HEK293 (cell line): ENCODE data around the gene RHBDD2.
"Not testable (repeated sequence)": the region's sequence is repeated elsewhere in the genome, so short reads cannot be mapped to it uniquely, and the experiment has no call there.

Experiments used
- CTCF ChIA-PET: fragments of 350-600 bp; formaldehyde crosslinking; extraction: SDS; loops from one replicate; lab custom pipeline; 2021; ENCODE audit warnings: antibody characterized with exemption; lab: Yijun Ruan, JAX
- POLR2A ChIA-PET: fragments of 300-600 bp; formaldehyde crosslinking; extraction: SDS; loops from one replicate; lab custom pipeline; 2020; ENCODE audit warnings: antibody characterized with exemption, inconsistent platforms; lab: Yijun Ruan, JAX
- H3K27ac ChIP-seq: fragments of 200-500 bp; sonication (Bioruptor generic); 2 replicates; pipeline ENCODE4 v1.5.1; 2014; ENCODE audit warnings: low read depth, low read length, control low read depth, inconsistent platforms; ENCODE audit errors: extremely low read depth
- H3K36me3 ChIP-seq, 2 experiments: fragments of 200-500 bp in 1 of 2; sonication (Bioruptor generic) in 1 of 2; 1 replicate in 1 of 2; 2 replicates in 1 of 2; pipeline ENCODE4 v1.5.1; 2014 to 2017; ENCODE audit warnings: inconsistent platforms in 2 of 2, low read length in 2 of 2; ENCODE audit not compliant: control insufficient read depth in 2 of 2, insufficient read depth in 1 of 2
- H3K4me1 ChIP-seq: fragments of 200-500 bp; sonication (Bioruptor generic); 2 replicates; pipeline ENCODE4 v1.5.1; 2014; ENCODE audit warnings: mild to moderate bottlenecking, low read length, inconsistent platforms; ENCODE audit not compliant: control insufficient read depth, insufficient read depth
- H3K4me3 ChIP-seq: 2 replicates; pipeline ENCODE4 v1.5.1; 2011; ENCODE audit warnings: low read depth, mild to moderate bottlenecking, control low read depth, low read length, moderate library complexity
- H3K9me3 ChIP-seq: fragments of 200-500 bp; sonication (Bioruptor generic); 2 replicates; pipeline ENCODE4 v1.5.1; 2014; ENCODE audit warnings: low read depth, low read length, inconsistent platforms; ENCODE audit not compliant: control insufficient read depth, insufficient read depth
- HOXC10 ChIP-seq: sonication (generic); formaldehyde crosslinking; IDR thresholded peaks from 2 replicates; pipeline ENCODE4 v1.8.1; 2023; ENCODE audit warnings: mild to moderate bottlenecking, missing genetic modification reagents
- ZBTB20 ChIP-seq: fragments of 450-650 bp; formaldehyde crosslinking; IDR thresholded peaks from 2 replicates; pipeline ENCODE4 v1.5.1; 2016; ENCODE audit warnings: missing biosample characterization, missing genetic modification characterization
- ZNF138 ChIP-seq: fragments of 450-650 bp; formaldehyde crosslinking; IDR thresholded peaks from 2 replicates; pipeline ENCODE4 v1.5.1; 2016; ENCODE audit warnings: missing biosample characterization, missing genetic modification characterization, borderline replicate concordance
- ZNF175 ChIP-seq: fragments of 450-650 bp; formaldehyde crosslinking; IDR thresholded peaks from 2 replicates; pipeline ENCODE4 v1.5.1; 2016; ENCODE audit warnings: missing biosample characterization, missing genetic modification characterization
- ZNF211 ChIP-seq: fragments of 450-650 bp; formaldehyde crosslinking; IDR thresholded peaks from 2 replicates; pipeline ENCODE4 v1.5.1; 2016; ENCODE audit warnings: low read depth, missing biosample characterization, missing genetic modification characterization
- ZNF23 ChIP-seq: fragments of 450-650 bp; formaldehyde crosslinking; IDR thresholded peaks from 2 replicates; pipeline ENCODE4 v1.5.1; 2016; ENCODE audit warnings: missing biosample characterization, missing genetic modification characterization, borderline replicate concordance
- ZNF416 ChIP-seq: fragments of 450-650 bp; formaldehyde crosslinking; IDR thresholded peaks from 2 replicates; pipeline ENCODE4 v1.5.1; 2016; ENCODE audit warnings: missing biosample characterization, missing genetic modification characterization
- ZNF629 ChIP-seq: fragments of 450-650 bp; formaldehyde crosslinking; IDR thresholded peaks from 2 replicates; pipeline ENCODE4 v1.5.1; 2017; ENCODE audit warnings: missing biosample characterization, missing genetic modification characterization
- ZNF664 ChIP-seq: fragments of 450-650 bp; formaldehyde crosslinking; IDR thresholded peaks from 2 replicates; pipeline ENCODE4 v1.5.1; 2016; ENCODE audit warnings: missing biosample characterization, missing genetic modification characterization
- ZNF670 ChIP-seq: fragments of 450-650 bp; formaldehyde crosslinking; IDR thresholded peaks from 2 replicates; pipeline ENCODE4 v1.5.1; 2016; ENCODE audit warnings: missing biosample characterization, missing genetic modification characterization, low read depth
- ZNF785 ChIP-seq: fragments of 450-650 bp; formaldehyde crosslinking; IDR thresholded peaks from 2 replicates; pipeline ENCODE4 v1.5.1; 2016; ENCODE audit warnings: missing biosample characterization, missing genetic modification characterization
- TF ChIP-seq, protein P1 (sequence below): fragments of 450-650 bp; formaldehyde crosslinking; IDR thresholded peaks from 2 replicates; pipeline ENCODE4 v1.5.1; 2016; ENCODE audit warnings: missing biosample characterization, missing genetic modification characterization
- TF ChIP-seq, protein P2 (sequence below): fragments of 450-650 bp; formaldehyde crosslinking; IDR thresholded peaks from 2 replicates; pipeline ENCODE4; 2016; ENCODE audit warnings: missing biosample characterization, missing genetic modification characterization
- TF ChIP-seq, protein P3 (sequence below): IDR thresholded peaks from 2 replicates; pipeline ENCODE4 v1.6.1; 2011; ENCODE audit warnings: mild to moderate bottlenecking, low read depth, low read length, borderline replicate concordance
- TF ChIP-seq, protein P4 (sequence below): fragments of 450-650 bp; formaldehyde crosslinking; IDR thresholded peaks from 2 replicates; pipeline ENCODE4 v1.5.1; 2016; ENCODE audit warnings: missing biosample characterization, missing genetic modification characterization

The RHBDD2 gene

DNA sequence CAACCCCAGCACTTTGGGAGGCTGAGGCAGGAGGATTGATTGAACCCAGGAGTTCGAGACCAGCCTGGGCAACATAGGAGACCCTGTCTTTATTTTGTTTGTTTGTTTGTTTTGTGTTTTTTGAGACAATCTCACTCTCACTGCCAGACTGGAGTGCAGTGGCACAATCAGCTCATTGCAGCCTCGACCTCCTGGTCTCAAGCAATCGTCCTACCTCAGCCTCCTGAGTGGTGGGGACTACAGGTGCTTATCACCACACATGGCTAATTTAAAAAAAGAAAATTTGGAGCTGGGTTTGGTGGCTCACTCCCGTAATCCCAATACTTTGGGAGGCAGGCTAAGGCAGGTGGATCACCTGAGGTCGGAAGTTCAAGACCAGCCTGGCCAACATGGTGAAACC is 34.7 kb upstream of the RHBDD2 start:
- TF ChIP-seq ZBTB20 (tag by site-specific recombination) = no peak
- no peak for TF ChIP-seq HOXC10 (CRISPR knock-in tag)
- TF ChIP-seq ZNF416 (tag by site-specific recombination) = no peak
- TF ChIP-seq ZNF629 (tag by site-specific recombination) = no peak
- no peak for TF ChIP-seq ZNF23
- no peak for TF ChIP-seq ZNF138 (tag by site-specific recombination)
- no peak for TF ChIP-seq ZNF670 (tag by site-specific recombination)
- TF ChIP-seq ZNF211 = no peak
- TF ChIP-seq ZNF175 (tag by site-specific recombination) = no peak
- TF ChIP-seq, protein P1, sequence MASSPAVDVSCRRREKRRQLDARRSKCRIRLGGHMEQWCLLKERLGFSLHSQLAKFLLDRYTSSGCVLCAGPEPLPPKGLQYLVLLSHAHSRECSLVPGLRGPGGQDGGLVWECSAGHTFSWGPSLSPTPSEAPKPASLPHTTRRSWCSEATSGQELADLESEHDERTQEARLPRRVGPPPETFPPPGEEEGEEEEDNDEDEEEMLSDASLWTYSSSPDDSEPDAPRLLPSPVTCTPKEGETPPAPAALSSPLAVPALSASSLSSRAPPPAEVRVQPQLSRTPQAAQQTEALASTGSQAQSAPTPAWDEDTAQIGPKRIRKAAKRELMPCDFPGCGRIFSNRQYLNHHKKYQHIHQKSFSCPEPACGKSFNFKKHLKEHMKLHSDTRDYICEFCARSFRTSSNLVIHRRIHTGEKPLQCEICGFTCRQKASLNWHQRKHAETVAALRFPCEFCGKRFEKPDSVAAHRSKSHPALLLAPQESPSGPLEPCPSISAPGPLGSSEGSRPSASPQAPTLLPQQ (tag by site-specific recombination) = no peak
- TF ChIP-seq, protein P2, sequence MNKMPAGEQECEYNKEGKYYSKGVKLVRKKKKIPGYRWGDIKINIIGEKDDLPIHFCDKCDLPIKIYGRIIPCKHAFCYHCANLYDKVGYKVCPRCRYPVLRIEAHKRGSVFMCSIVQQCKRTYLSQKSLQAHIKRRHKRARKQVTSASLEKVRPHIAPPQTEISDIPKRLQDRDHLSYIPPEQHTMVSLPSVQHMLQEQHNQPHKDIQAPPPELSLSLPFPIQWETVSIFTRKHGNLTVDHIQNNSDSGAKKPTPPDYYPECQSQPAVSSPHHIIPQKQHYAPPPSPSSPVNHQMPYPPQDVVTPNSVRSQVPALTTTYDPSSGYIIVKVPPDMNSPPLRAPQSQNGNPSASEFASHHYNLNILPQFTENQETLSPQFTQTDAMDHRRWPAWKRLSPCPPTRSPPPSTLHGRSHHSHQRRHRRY (tag by site-specific recombination) = no peak
- TF ChIP-seq, protein P3, sequence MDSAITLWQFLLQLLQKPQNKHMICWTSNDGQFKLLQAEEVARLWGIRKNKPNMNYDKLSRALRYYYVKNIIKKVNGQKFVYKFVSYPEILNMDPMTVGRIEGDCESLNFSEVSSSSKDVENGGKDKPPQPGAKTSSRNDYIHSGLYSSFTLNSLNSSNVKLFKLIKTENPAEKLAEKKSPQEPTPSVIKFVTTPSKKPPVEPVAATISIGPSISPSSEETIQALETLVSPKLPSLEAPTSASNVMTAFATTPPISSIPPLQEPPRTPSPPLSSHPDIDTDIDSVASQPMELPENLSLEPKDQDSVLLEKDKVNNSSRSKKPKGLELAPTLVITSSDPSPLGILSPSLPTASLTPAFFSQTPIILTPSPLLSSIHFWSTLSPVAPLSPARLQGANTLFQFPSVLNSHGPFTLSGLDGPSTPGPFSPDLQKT = no peak
- TF ChIP-seq ZNF664 = no peak
- ChIA-PET CTCF (no interaction called here), POLR2A (no interaction called here)
- Histone ChIP-seq H3K36me3 (no peaks in the 10 kb centered on the region), H3K9me3 (no peaks in the 10 kb centered on the region), H3K4me3 (no peak overlapping the region), H3K4me1 (no peaks in the 10 kb centered on the region), H3K27ac (no peak overlapping the region)

DNA sequence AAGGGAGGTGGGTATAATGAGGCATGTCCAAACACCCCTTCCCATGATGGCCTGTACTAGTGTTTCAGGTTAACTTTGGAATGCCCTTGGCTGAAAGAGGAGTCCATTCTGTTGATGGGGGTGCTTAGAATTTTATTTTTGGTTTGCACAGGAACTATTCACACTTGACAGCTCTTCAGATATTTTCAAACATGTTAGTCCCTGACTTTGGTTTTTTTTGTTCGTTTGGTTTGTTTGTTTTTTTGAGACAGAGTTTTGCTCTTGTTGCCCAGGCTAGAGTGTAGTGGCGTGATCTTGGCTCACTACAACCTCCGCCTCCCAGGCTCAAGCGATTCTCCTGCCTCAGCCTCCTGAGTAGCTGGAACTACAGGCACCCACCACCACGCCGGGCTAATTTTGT is 33.7 kb upstream of the RHBDD2 start:
- POLR2A ChIA-PET, H3K4me1 ChIP-seq, H3K9me3 ChIP-seq, CTCF ChIA-PET, H3K4me3 ChIP-seq, H3K27ac ChIP-seq, H3K36me3 ChIP-seq: not testable (repeated sequence)
- TF ChIP-seq, protein P4, sequence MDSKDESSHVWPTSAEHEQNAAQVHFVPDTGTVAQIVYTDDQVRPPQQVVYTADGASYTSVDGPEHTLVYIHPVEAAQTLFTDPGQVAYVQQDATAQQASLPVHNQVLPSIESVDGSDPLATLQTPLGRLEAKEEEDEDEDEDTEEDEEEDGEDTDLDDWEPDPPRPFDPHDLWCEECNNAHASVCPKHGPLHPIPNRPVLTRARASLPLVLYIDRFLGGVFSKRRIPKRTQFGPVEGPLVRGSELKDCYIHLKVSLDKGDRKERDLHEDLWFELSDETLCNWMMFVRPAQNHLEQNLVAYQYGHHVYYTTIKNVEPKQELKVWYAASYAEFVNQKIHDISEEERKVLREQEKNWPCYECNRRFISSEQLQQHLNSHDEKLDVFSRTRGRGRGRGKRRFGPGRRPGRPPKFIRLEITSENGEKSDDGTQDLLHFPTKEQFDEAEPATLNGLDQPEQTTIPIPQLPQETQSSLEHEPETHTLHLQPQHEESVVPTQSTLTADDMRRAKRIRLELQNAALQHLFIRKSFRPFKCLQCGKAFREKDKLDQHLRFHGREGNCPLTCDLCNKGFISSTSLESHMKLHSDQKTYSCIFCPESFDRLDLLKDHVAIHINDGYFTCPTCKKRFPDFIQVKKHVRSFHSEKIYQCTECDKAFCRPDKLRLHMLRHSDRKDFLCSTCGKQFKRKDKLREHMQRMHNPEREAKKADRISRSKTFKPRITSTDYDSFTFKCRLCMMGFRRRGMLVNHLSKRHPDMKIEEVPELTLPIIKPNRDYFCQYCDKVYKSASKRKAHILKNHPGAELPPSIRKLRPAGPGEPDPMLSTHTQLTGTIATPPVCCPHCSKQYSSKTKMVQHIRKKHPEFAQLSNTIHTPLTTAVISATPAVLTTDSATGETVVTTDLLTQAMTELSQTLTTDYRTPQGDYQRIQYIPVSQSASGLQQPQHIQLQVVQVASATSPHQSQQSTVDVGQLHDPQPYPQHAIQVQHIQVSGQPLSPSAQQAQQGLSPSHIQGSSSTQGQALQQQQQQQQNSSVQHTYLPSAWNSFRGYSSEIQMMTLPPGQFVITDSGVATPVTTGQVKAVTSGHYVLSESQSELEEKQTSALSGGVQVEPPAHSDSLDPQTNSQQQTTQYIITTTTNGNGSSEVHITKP (tag by site-specific recombination) = peak; percentile 79
- TF ChIP-seq, all 188 proteins: peak for 1; not testable (repeated sequence) for 187

DNA sequence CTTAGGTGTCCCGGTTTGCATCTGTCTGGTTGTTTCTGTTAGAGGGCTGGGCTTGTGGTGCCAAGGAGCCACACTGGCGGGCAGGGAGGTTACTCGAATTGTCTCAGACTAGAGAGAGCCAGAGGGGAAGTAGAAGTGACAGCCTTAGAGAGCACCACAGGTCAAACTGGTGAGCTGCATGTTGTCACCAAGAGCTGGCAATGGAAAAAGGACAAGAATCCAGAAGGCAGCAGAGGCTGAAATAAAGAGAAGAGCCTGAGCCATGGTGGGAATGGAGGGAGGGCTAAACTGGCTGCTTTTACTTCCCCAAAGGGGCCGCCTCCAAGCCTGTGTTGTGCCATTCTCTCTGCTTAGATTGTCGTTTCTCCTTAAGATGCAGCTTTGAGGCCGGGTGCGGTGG is 31.1 kb upstream of the RHBDD2 start:
- CTCF ChIA-PET = interaction anchor here (0.9 kb wide), 1 partner anchor 19 kb away, joined by 3 read pairs; no protein-coding TSS in a partner anchor

More for the DNA sequence above, 31.1 kb upstream of the RHBDD2 start:
- Histone ChIP-seq H3K36me3 (no peaks in the 10 kb centered on the region), H3K4me3 (no peak overlapping the region), H3K4me1 (no peaks in the 10 kb centered on the region), H3K9me3 (no peaks in the 10 kb centered on the region), H3K27ac (no peak overlapping the region)
- no peak for TF ChIP-seq ZNF785 (tag by site-specific recombination)
- POLR2A ChIA-PET = no interaction called here
